Measurements from ENCODE around the gene SERPIND1. TPM values are rescaled to one million over a fixed set of nuclear protein-coding genes. Genes with fewer than 3 reads are reported as not detected.

Gene SERPIND1
- total RNA-seq = not detected

DNA sequence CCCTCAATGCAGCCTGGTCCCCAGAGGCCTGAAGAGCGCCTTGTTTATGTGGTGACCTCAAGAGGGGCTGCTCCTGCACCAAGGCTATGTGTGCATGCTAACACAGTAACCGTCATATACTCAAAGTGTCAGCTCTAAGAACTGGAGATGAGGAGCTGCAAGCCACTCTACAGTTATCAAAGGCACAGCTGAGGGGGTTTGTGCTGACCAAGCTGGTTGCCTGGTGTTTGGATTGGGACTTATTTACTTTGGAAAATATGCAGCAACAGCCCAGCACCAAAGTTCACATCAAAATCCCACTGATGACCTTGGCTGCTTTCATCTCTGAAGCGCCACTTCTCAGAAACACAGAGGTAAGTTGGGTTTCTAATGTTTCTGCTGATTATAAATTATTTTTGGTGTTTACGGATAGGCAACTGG is at the start of gene SERPIND1:
Gene SERPIND1, plus strand, starts transcription at position 321 of the 420 bp plus-strand sequence. CDS start 5,200 bp downstream, outside the sequence.
- Histone ChIP-seq H3K36me3 (peaks cover 0 to 24% (median 0%) of the 10 kb centered on the region in 3 donors), H3K9me3 (no peaks in the 10 kb centered on the region), H3K4me3 (no peak within 1 kb of the TSS), H3K4me1 (peaks cover 0 to 5% (median 0%) of the 10 kb centered on the region in 4 donors), H3K27ac (no peak within 1 kb of the TSS), H3K27me3 (no peaks in the 10 kb centered on the region)
- no peak for TF ChIP-seq POLR2A (IDR thresholded peaks at IDR 0.05)
- TF ChIP-seq CTCF (IDR thresholded peaks at IDR 0.05) = no peak
- no peak for DNase-seq

DNA sequence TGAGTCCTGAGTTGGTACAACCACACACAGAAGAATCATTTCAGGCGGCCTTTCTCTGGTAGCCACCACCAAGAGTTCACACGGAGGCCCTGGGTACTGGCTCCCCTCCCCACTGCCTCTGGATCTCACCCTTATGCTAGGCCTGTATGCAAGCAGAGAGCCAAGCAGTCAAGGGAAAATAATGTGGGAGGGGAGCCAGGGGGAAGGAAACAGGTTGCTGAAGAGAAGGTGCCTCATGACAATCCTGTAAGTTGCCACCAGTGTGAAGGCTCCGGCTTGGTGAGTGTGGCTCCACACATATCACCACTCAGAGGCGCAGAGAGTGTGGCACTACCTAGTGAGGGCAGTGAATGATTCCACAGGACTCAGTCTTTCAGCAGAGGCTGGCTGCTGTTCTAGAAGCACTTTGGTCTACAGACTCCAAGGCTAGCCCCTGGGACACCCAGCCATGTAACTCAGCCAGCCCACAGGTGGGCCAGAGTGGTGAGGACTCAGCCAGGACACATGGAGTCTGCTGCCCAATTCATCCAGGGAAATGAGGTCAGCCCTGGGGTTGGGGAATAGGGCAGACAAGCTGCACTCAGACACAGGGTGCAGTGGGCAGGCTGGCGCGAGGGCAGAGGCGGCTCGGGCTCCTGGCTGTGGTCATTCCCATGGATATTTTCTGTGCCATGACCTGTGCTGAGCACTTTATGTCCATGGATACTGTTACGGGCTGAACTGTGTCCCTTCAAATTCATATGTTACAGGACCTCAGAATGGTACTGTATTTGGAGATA is 49.0 kb upstream of the SERPIND1 start:
- no peak for DNase-seq
- Histone ChIP-seq H3K27me3 (no peaks in the 10 kb centered on the region), H3K4me1 (no peaks in the 10 kb centered on the region), H3K36me3 (peaks cover 0 to 70% (median 0%) of the 10 kb centered on the region in 3 donors), H3K9me3 (no peaks in the 10 kb centered on the region), H3K27ac (no peak overlapping the region), H3K4me3 (no peak overlapping the region)
- TF ChIP-seq CTCF (IDR thresholded peaks at IDR 0.05) = no peak
- no peak for TF ChIP-seq POLR2A (IDR thresholded peaks at IDR 0.05)

GRCh38 chr22:20725987-20726558 is 47.8 kb upstream of the SERPIND1 start:
- H3K4me1 ChIP-seq = no peaks in the 10 kb centered on the region
- no peaks in the 10 kb centered on the region for H3K27me3 ChIP-seq
- TF ChIP-seq CTCF (IDR thresholded peaks at IDR 0.05) = no peak
- TF ChIP-seq POLR2A (IDR thresholded peaks at IDR 0.05) = no peak
- H3K27ac ChIP-seq = no peak overlapping the region
- H3K9me3 ChIP-seq = no peaks in the 10 kb centered on the region
- DNase-seq = no peak
- peaks cover 0 to 66% (median 0%) of the 10 kb centered on the region in 3 donors for H3K36me3 ChIP-seq
- H3K4me3 ChIP-seq = no peak overlapping the region

- Histone ChIP-seq H3K4me1 (no peaks in the 10 kb centered on the region), H3K9me3 (no peaks in the 10 kb centered on the region), H3K36me3 (peaks cover 0 to 57% (median 0%) of the 10 kb centered on the region in 3 donors), H3K4me3 (no peak overlapping the region), H3K27ac (no peak overlapping the region), H3K27me3 (no peaks in the 10 kb centered on the region)
- DNase-seq = no peak
- TF ChIP-seq CTCF (IDR thresholded peaks at IDR 0.05) = no peak
- no peak for TF ChIP-seq POLR2A (IDR thresholded peaks at IDR 0.05)
Observed at GRCh38 chr22:20727118-20728015, 46.5 kb upstream of the SERPIND1 start.

GRCh38 chr22:20728523-20729190 is 45.3 kb upstream of the SERPIND1 start:
- Histone ChIP-seq H3K27me3 (no peaks in the 10 kb centered on the region), H3K4me1 (no peaks in the 10 kb centered on the region), H3K27ac (no peak overlapping the region), H3K4me3 (no peak overlapping the region), H3K36me3 (peaks cover 0 to 64% (median 0%) of the 10 kb centered on the region in 3 donors), H3K9me3 (no peaks in the 10 kb centered on the region)
- no peak for DNase-seq
- TF ChIP-seq CTCF (IDR thresholded peaks at IDR 0.05) (no peak), POLR2A (IDR thresholded peaks at IDR 0.05) (no peak)

Data from Peyer's patch (tissue), 4 donors.